Upper lobe of left lung (tissue), 6 donors: ENCODE measurements around the gene HEPN1. TPM values are rescaled to one million over a fixed set of nuclear protein-coding genes. Genes with fewer than 3 reads are reported as not detected.

Source experiments
- ATAC-seq, 2 donors: fragments of 200-7000 bp; cut with Tn5 transposase; one replicate each; pipeline ENCODE4 v1.9.1; 2022; ENCODE audit warnings: mild to moderate bottlenecking in 2 of 2, moderate library complexity in 2 of 2; ENCODE audit not compliant: low FRiP score in 2 of 2
- DNase-seq, 2 donors: peaks; one replicate each; pipeline ENCODE4 v3.0.0-alpha.2; 2019 to 2020
- H3K27ac ChIP-seq, 4 donors: fragments of 200-600 bp; sonication (generic); one replicate each; pipeline ENCODE4 v1.5.1; 2016 to 2019
- H3K27me3 ChIP-seq, 4 donors: fragments of 200-600 bp; sonication (generic); one replicate each; pipeline ENCODE4 v1.5.1; 2017 to 2019
- H3K36me3 ChIP-seq, 4 donors: fragments of 200-600 bp; sonication (generic); one replicate each; pipeline ENCODE4 v1.5.1; 2016 to 2019
- H3K4me1 ChIP-seq, 4 donors: fragments of 200-600 bp; sonication (generic); one replicate each; pipeline ENCODE4 v1.5.1; 2018 to 2019
- H3K4me3 ChIP-seq, 4 donors: fragments of 200-600 bp; sonication (generic); one replicate each; pipeline ENCODE4 v1.5.1; 2017 to 2019; ENCODE audit warnings: mild to moderate bottlenecking in 2 of 4, moderate library complexity in 1 of 4
- H3K9me3 ChIP-seq, 4 donors: fragments of 200-600 bp; sonication (generic); one replicate each; pipeline ENCODE4 v1.5.1; 2018 to 2019
- EP300 ChIP-seq, 4 donors: sonication (generic); formaldehyde crosslinking; IDR thresholded peaks; one replicate each; pipeline ENCODE4 v1.5.1; 2017; ENCODE audit warnings: antibody characterized with exemption in 4 of 4, control low read depth in 2 of 4
- POLR2A ChIP-seq, 4 donors: fragments of 450-650 bp; IDR thresholded peaks; one replicate each; pipeline ENCODE4 v1.5.1; 2016 to 2017; ENCODE audit warnings: antibody characterized with exemption in 4 of 4, mild to moderate bottlenecking in 2 of 4
- POLR2AphosphoS5 ChIP-seq, 2 donors: sonication (generic); formaldehyde crosslinking; IDR thresholded peaks; one replicate each; pipeline ENCODE4 v1.5.1; 2017; ENCODE audit warnings: antibody characterized with exemption in 2 of 2
- WGBS, 2 donors: methylation state at CpG; one replicate each; pipeline ENCODE4 v1.1.5; 2017 to 2018; 5-methylcytosine and 5-hydroxymethylcytosine counted together
- total RNA-seq, 6 donors: library from RNA; depleted of rRNA in 4 of 6; stranded (reverse); fragments of >200 nt in 4 of 6; gene quantifications; one replicate each; pipeline versions ENCODE4 v1.1.0 to v1.2.1, GENCODE V29; 2016 to 2021
- TF ChIP-seq, protein P1 (sequence below), 6 experiments: fragments of 450-650 bp in 4 of 6; fragments of 200-600 bp in 2 of 6; sonication (generic) in 2 of 6; IDR thresholded peaks; one replicate each; pipeline ENCODE4 v1.5.1; 2016 to 2019; ENCODE audit warnings: antibody characterized with exemption in 6 of 6
- donor health status: DM: no; HTN: no; CAD: no; lungs with moderate emphysema.
- donor health status: DM: no; HTN: yes; CAD: no; lungs with severe emphysema.

The HEPN1 gene
- total RNA-seq, 6 donors from 2014 or later: not detected

GRCh38 chr11:124943254-124943616 is 24.2 kb downstream of the HEPN1 start:
- no peaks in the 10 kb centered on the region for H3K27me3 ChIP-seq
- H3K36me3 ChIP-seq: no peaks in the 10 kb centered on the region
- H3K4me1 ChIP-seq: peaks cover 0 to 3% (median 0%) of the 10 kb centered on the region in 4 donors
- WGBS, 2 donors: 59 to 63% methylated on average over 5 of the region's 5 CpGs
- TF ChIP-seq POLR2A (IDR thresholded peaks at IDR 0.05) (no peak), POLR2AphosphoS5 (IDR thresholded peaks at IDR 0.05) (no peak), EP300 (IDR thresholded peaks at IDR 0.05) (no peak)
- TF ChIP-seq, protein P1, sequence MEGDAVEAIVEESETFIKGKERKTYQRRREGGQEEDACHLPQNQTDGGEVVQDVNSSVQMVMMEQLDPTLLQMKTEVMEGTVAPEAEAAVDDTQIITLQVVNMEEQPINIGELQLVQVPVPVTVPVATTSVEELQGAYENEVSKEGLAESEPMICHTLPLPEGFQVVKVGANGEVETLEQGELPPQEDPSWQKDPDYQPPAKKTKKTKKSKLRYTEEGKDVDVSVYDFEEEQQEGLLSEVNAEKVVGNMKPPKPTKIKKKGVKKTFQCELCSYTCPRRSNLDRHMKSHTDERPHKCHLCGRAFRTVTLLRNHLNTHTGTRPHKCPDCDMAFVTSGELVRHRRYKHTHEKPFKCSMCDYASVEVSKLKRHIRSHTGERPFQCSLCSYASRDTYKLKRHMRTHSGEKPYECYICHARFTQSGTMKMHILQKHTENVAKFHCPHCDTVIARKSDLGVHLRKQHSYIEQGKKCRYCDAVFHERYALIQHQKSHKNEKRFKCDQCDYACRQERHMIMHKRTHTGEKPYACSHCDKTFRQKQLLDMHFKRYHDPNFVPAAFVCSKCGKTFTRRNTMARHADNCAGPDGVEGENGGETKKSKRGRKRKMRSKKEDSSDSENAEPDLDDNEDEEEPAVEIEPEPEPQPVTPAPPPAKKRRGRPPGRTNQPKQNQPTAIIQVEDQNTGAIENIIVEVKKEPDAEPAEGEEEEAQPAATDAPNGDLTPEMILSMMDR (IDR thresholded peaks at IDR 0.05): no peak
- no peak overlapping the region for H3K27ac ChIP-seq
- DNase-seq (no peak), ATAC-seq (no peak)
- no peaks in the 10 kb centered on the region for H3K9me3 ChIP-seq
- no peak overlapping the region for H3K4me3 ChIP-seq

GRCh38 chr11:124943741-124944140 is 24.7 kb downstream of the HEPN1 start:
- Histone ChIP-seq H3K4me1 (peaks cover 0 to 3% (median 0%) of the 10 kb centered on the region in 4 donors), H3K4me3 (no peak overlapping the region), H3K27ac (no peak overlapping the region), H3K27me3 (no peaks in the 10 kb centered on the region), H3K36me3 (no peaks in the 10 kb centered on the region), H3K9me3 (no peaks in the 10 kb centered on the region)
- ATAC-seq: no peak
- no peak for DNase-seq
- 13 to 56% methylated on average over 1 of the region's 1 CpG for WGBS, 2 donors
- TF ChIP-seq, protein P1 (IDR thresholded peaks at IDR 0.05): no peak

- Histone ChIP-seq H3K4me3 (no peak overlapping the region), H3K36me3 (no peaks in the 10 kb centered on the region), H3K9me3 (no peaks in the 10 kb centered on the region), H3K4me1 (no peaks in the 10 kb centered on the region), H3K27me3 (no peaks in the 10 kb centered on the region), H3K27ac (no peak overlapping the region)
- ATAC-seq (no peak), DNase-seq (no peak)
- WGBS, 2 donors: 71 to 89% methylated on average over 3 of the region's 3 CpGs
- TF ChIP-seq POLR2A (IDR thresholded peaks at IDR 0.05) (no peak), EP300 (IDR thresholded peaks at IDR 0.05) (no peak), POLR2AphosphoS5 (IDR thresholded peaks at IDR 0.05) (no peak)
- TF ChIP-seq, protein P1 (IDR thresholded peaks at IDR 0.05): no peak
These were observed 25.5 kb downstream of the HEPN1 start for GRCh38 chr11:124944565-124944964.

DNA sequence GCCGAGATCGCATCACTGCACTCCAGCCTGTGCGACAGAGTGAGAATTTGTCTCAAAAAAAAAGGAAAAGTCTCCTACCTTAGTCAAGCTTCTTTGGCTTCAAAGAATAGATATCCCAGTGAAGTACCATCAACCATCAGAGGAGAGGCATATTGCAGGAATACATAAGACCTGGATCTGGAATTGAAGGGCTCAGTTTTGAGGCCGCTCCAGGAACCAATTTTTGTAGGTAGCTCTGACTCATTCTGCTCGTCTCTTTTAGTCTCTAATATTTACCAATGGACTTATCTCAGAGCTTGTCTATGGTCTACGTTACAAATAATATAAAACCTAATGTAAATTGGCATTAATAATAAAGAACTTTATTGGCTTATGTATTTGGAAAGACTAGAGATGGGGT is 26.8 kb downstream of the HEPN1 start:
- Histone ChIP-seq H3K4me3 (no peak overlapping the region), H3K27ac (no peak overlapping the region), H3K9me3 (no peaks in the 10 kb centered on the region), H3K36me3 (no peaks in the 10 kb centered on the region), H3K27me3 (no peaks in the 10 kb centered on the region), H3K4me1 (no peaks in the 10 kb centered on the region)
- no peak for TF ChIP-seq EP300 (IDR thresholded peaks at IDR 0.05)
- no peak for TF ChIP-seq POLR2A (IDR thresholded peaks at IDR 0.05)
- TF ChIP-seq, protein P1 (IDR thresholded peaks at IDR 0.05): no peak
- no peak for TF ChIP-seq POLR2AphosphoS5 (IDR thresholded peaks at IDR 0.05)
- no peak for ATAC-seq
- no peak for DNase-seq
- WGBS, 2 donors: 78 to 87% methylated on average over 6 of the region's 6 CpGs

GRCh38 chr11:124946735-124947141 is 27.7 kb downstream of the HEPN1 start:
- 63 to 74% methylated on average over 2 of the region's 2 CpGs for WGBS, 2 donors
- no peak overlapping the region for H3K27ac ChIP-seq
- H3K27me3 ChIP-seq: no peaks in the 10 kb centered on the region
- ATAC-seq (no peak), DNase-seq (no peak)
- no peak for TF ChIP-seq EP300 (IDR thresholded peaks at IDR 0.05)
- TF ChIP-seq, protein P1 (IDR thresholded peaks at IDR 0.05): no peak
- no peak for TF ChIP-seq POLR2AphosphoS5 (IDR thresholded peaks at IDR 0.05)
- no peak for TF ChIP-seq POLR2A (IDR thresholded peaks at IDR 0.05)
- no peaks in the 10 kb centered on the region for H3K36me3 ChIP-seq
- no peak overlapping the region for H3K4me3 ChIP-seq
- no peaks in the 10 kb centered on the region for H3K4me1 ChIP-seq
- H3K9me3 ChIP-seq: no peaks in the 10 kb centered on the region
